GM13977 (cell line): ENCODE measurements around the gene ZNF350.
A peak's percentile ranks its signal among the peaks of the same experiment; 100 is the strongest.
"Not testable (repeated sequence)": the region's sequence is repeated elsewhere in the genome, so short reads cannot be mapped to it uniquely, and the experiment has no call there.

Experiments used
- DNase-seq: peaks from one replicate; pipeline ENCODE4 v3.0.0; 2012; ENCODE audit warnings: low spot score
- in situ Hi-C: fragments of 300-500 bp; cut with MboI; formaldehyde crosslinking; loops from one replicate; pipeline ENCODE4 v1.12.0; 2022; ENCODE audit warnings: low sequenced_read_pairs, low pct_unique_long_range_greater_than_20kb, mixed read lengths, inconsistent platforms; ENCODE audit not compliant: unreplicated experiment
- TF ChIP-seq, protein P1 (sequence below): IDR thresholded peaks from 2 replicates; pipeline ENCODE4 v1.5.1; 2012; ENCODE audit warnings: mild to moderate bottlenecking, control low read depth; ENCODE audit not compliant: insufficient read depth; ENCODE audit errors: extremely low read depth, missing control alignments

ZNF350 gene

DNA sequence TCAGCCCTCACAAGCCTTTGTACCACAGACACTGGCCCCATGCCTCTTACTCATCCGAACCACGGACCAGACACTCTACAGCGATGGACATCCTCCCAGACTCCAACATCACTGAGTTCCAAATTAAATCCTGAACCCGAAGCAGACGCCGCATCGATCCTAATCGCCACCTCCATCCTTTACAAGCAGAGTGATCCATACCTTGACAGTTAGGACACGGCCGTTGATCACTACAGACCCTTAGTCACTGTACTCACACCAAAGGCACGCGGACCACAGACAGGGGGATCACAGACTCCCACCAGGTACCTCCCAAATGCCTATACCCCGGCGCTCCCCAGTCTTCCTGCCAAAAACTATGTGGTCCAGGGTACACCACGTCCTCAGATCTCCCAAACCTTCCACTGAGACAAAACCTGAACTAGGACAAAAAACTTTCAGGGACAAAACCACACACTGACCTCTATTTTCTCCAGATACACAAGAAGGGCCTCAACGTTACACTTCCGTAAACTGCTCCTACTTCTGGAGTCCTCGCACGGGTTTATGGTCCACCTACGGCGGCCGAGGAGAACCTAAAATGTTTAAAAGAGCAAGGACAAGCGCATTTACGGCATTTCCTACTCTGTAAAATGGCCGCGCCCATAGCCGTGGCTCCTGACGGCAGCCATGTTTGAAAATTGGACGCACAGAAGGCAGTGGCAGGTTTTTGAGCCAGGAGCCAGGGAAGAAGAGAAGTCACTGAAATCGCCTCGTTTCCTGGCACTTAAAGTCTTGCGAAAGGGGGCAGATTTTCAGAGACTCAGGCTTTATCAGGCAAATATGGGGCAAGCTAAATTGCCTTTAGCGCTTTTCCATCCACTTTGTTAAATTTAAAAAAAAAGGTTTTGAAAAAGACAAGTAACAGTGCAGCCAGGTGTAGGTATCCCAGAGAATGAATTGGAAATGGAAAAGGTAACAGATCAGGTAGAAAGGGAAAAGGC is at the start of gene ZNF350:
Gene ZNF350, minus strand, starts transcription at position 532 of the 983 bp plus-strand sequence. CDS start 12,480 bp downstream, outside the sequence.
- TF ChIP-seq, protein P1, sequence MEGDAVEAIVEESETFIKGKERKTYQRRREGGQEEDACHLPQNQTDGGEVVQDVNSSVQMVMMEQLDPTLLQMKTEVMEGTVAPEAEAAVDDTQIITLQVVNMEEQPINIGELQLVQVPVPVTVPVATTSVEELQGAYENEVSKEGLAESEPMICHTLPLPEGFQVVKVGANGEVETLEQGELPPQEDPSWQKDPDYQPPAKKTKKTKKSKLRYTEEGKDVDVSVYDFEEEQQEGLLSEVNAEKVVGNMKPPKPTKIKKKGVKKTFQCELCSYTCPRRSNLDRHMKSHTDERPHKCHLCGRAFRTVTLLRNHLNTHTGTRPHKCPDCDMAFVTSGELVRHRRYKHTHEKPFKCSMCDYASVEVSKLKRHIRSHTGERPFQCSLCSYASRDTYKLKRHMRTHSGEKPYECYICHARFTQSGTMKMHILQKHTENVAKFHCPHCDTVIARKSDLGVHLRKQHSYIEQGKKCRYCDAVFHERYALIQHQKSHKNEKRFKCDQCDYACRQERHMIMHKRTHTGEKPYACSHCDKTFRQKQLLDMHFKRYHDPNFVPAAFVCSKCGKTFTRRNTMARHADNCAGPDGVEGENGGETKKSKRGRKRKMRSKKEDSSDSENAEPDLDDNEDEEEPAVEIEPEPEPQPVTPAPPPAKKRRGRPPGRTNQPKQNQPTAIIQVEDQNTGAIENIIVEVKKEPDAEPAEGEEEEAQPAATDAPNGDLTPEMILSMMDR, result no peak
- in situ Hi-C loops, result no loop called here
- peak; percentile 79 for DNase-seq

DNA sequence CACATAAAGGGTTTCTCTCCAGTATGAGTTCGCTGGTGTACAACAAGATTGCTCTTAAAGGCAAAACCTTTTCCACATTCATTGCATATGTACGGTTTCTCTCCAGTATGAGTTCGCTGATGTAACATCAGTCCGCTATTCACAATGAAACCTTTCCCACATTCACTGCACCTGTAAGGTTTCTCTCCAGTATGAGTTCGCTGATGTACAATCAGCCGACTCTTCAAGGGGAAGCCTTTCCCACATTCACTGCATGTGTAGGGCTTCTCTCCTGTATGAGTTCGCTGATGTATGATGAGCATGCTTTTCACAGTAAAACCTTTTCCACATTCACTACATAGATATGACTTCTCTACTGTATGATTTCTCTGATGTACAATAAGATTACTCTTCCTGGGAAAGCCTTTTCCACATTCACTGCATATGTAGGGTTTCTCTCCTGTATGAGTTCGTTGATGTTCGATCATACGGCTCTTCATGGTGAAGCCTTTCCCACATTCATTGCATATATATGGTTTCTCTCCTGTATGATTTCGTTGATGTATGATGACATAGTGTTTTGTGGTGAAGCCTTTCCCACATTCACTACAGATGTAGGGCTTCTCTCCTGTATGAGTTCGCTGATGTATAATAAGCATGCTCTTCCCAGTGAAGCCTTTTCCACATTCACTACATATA is 47.5 kb upstream of the ZNF350 start:
- no peak for DNase-seq
- in situ Hi-C loops, result no loop called here
- TF ChIP-seq, protein P1, result no peak

DNA sequence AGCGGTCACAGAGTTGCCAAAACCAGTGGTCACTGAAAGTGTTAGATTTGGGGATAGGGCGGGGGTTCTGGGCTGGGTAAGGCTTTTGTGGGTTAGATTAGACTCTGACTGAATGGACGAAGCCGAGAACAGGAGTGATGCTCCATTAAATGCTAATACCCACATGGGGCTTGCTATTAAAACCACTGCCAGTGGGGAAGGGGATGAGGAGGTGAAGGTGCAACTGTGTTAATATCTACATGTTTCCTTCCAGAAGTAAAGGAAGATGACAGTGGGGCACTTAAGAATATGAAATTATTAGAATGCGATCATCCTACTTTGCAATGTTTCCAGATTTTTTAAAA is 42.1 kb upstream of the ZNF350 start:
- TF ChIP-seq, protein P1, result no peak
- peak; percentile 40 for DNase-seq
- in situ Hi-C loops, result no loop called here

DNA sequence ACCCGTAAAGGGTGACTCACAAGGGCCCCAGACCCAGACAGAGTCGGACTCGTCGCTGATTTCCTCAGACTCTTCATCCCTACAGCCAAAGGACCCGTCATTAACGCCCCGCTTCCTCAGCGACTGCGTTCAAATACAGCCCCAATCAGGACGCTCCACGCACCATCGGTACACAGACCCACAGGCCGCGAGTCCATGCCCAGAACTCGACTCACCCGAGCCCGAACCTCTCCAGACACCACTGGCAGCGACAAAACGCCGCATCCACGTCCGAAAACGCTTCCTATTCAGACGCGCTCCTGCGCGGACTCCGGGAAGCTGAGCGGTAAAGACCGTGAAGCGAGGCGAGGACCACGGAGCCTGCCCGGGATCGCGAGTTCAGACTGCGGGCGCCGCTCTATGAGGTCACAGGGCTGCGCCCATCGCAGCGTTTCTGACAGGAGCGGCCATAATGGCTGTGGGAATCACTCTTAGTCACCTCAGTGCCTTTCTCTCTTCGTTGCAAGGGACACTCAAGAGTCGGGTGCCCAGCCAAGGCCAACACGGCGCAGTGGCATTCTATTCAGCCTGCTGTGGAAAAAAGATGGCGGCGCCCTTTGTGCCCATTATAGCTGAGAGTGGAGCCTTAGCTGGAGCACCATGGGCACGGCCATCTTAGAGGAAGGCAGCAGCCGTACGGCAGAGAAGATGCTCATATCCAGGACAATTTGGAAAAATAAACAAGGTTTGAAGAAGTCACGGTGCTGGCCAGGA is 41.6 kb upstream of the ZNF350 start, which contains the start of gene ZNF614:
Gene ZNF614, minus strand, starts transcription at position 353 of the 753 bp plus-strand sequence. CDS start 2,634 bp downstream, outside the sequence.
- TF ChIP-seq, protein P1, result no peak
- in situ Hi-C loops, result no loop called here
- peak; percentile 90 for DNase-seq

DNA sequence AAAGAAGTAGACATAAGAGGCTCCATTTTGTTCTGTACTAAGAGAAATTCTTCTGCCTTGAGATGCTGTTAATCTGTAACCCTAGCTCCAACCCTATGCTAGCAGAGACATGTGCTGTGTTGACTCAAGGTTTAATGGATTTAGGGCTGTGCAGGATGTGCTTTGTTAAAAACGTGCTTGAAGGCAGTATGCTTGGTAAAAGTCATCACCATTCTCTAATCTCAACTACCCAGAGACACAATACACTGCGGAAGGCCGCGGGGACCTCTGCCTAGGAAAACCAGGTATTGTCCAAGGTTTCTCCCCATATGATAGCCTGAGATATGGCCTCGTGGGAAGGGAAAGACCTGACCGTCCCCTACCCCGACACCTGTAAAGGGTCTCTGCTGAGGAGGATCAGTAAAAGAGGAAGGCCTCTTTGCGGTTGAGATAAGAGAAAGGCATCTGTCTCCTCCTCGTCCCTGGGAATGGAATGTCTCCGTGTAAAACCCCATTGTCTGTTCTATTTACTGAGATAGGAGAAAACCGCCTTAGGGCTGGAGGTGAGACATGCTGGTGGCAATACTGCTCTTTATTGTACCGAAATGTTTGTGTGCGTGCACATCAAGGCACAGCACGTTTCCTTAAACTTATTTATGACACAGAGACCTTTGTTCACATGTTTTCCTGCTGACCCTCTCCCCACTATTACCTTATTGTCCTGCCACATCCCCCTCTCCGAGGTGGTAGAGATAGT is 39.8 kb upstream of the ZNF350 start:
- DNase-seq, in situ Hi-C loops: not testable (repeated sequence)

DNA sequence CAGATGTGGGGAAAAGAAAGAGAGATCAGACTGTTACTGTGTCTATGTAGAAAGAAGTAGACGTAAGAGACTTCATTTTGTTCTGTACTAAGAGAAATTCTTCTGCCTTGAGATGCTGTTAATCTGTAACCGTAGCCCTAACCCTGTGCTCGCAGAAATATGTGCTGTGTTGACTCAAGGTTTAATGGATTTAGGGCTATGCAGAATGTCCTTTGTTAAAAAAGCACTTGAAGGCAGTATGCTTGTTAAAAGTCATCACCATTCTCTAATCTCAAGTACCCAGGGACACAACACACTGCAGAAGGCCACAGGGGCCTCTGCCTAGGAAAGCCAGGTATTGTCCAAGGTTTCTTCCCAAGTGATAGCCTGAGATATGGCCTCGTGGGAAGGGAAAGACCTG is 37.8 kb upstream of the ZNF350 start:
- DNase-seq, in situ Hi-C loops: not testable (repeated sequence)

DNA sequence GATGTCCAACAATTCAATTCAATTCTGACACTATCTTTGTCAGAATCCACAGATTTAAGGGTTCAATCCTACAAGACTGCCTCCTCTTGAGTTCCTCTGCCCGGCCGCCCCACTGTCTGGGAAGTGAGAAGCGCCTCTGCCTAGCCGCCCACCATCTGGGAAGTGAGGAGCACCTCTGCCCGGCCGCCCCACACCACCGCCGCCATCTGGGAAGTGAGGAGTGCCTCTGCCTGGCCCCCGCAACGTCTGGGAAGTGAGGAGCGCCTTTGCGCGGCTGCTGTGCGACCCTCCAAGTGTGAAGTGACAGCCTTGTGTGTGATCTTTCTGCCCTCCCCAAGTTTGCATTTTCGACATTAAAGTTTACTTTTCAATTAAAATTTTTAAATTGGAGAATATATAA is 35.6 kb upstream of the ZNF350 start:
- TF ChIP-seq, protein P1, result no peak
- in situ Hi-C loops, result no loop called here
- no peak for DNase-seq
